ENCODE data around the gene CALU. TPM values are rescaled to one million over a fixed set of nuclear protein-coding genes. Genes with fewer than 3 reads are reported as not detected.

CALU gene
- polyA plus RNA-seq, 1 donor: 92.5 TPM

GRCh38 chr7:128810473-128810872 lies 71.3 kb downstream of the CALU start:
- Histone ChIP-seq H3K9me3 (ENCODE audit: control insufficient read depth, low read depth, low read length) (no peaks in the 10 kb centered on the region), H3K27ac (ENCODE audit: low read length) (no peak overlapping the region), H3K4me3 (ENCODE audit: low read length) (no peak overlapping the region), H3K27me3 (ENCODE audit: control insufficient read depth, insufficient read depth, low read length) (no peaks in the 10 kb centered on the region), H3K4me1 (ENCODE audit: control insufficient read depth, insufficient read depth, low read length) (no peaks in the 10 kb centered on the region), H3K36me3 (ENCODE audit: control insufficient read depth, insufficient read depth, low read length) (peaks cover 3% of the 10 kb centered on the region)
- WGBS (ENCODE audit: insufficient coverage, low lambda C conversion rate): no CpG with 5 or more reads among the region's 2 CpGs
- DNase-seq: no peak

GRCh38 chr7:128810997-128811396 lies 71.8 kb downstream of the CALU start:
- no peak overlapping the region for H3K27ac ChIP-seq (ENCODE audit: low read length)
- no peaks in the 10 kb centered on the region for H3K27me3 ChIP-seq (ENCODE audit: control insufficient read depth, insufficient read depth, low read length)
- no peak overlapping the region for H3K4me3 ChIP-seq (ENCODE audit: low read length)
- no peak for DNase-seq
- WGBS (ENCODE audit: insufficient coverage, low lambda C conversion rate): no CpG with 5 or more reads among the region's 3 CpGs
- H3K9me3 ChIP-seq (ENCODE audit: control insufficient read depth, low read depth, low read length): no peaks in the 10 kb centered on the region
- peaks cover 3% of the 10 kb centered on the region for H3K36me3 ChIP-seq (ENCODE audit: control insufficient read depth, insufficient read depth, low read length)
- H3K4me1 ChIP-seq (ENCODE audit: control insufficient read depth, insufficient read depth, low read length): no peaks in the 10 kb centered on the region

GRCh38 chr7:128811631-128812430 lies 72.7 kb downstream of the CALU start:
- no peaks in the 10 kb centered on the region for H3K36me3 ChIP-seq (ENCODE audit: control insufficient read depth, insufficient read depth, low read length)
- H3K27ac ChIP-seq (ENCODE audit: low read length): no peak overlapping the region
- DNase-seq: no peak
- H3K4me3 ChIP-seq (ENCODE audit: low read length): no peak overlapping the region
- WGBS (ENCODE audit: insufficient coverage, low lambda C conversion rate): no CpG with 5 or more reads among the region's 11 CpGs
- no peaks in the 10 kb centered on the region for H3K4me1 ChIP-seq (ENCODE audit: control insufficient read depth, insufficient read depth, low read length)
- H3K9me3 ChIP-seq (ENCODE audit: control insufficient read depth, low read depth, low read length): no peaks in the 10 kb centered on the region
- no peaks in the 10 kb centered on the region for H3K27me3 ChIP-seq (ENCODE audit: control insufficient read depth, insufficient read depth, low read length)

GRCh38 chr7:128812514-128813168 lies 73.5 kb downstream of the CALU start:
- no peak overlapping the region for H3K27ac ChIP-seq (ENCODE audit: low read length)
- peak in 1 of 2 donors; percentile 67 for DNase-seq
- H3K4me3 ChIP-seq (ENCODE audit: low read length): no peak overlapping the region
- H3K9me3 ChIP-seq (ENCODE audit: control insufficient read depth, low read depth, low read length): no peaks in the 10 kb centered on the region
- WGBS (ENCODE audit: insufficient coverage, low lambda C conversion rate): no CpG with 5 or more reads among the region's 11 CpGs
- H3K36me3 ChIP-seq (ENCODE audit: control insufficient read depth, insufficient read depth, low read length): no peaks in the 10 kb centered on the region
- no peaks in the 10 kb centered on the region for H3K27me3 ChIP-seq (ENCODE audit: control insufficient read depth, insufficient read depth, low read length)
- H3K4me1 ChIP-seq (ENCODE audit: control insufficient read depth, insufficient read depth, low read length): no peaks in the 10 kb centered on the region

GRCh38 chr7:128814499-128814898 lies 75.3 kb downstream of the CALU start:
- no peaks in the 10 kb centered on the region for H3K36me3 ChIP-seq (ENCODE audit: control insufficient read depth, insufficient read depth, low read length)
- 100% methylated on average over 1 of the region's 6 CpGs for WGBS (ENCODE audit: insufficient coverage, low lambda C conversion rate)
- H3K27me3 ChIP-seq (ENCODE audit: control insufficient read depth, insufficient read depth, low read length): no peaks in the 10 kb centered on the region
- no peaks in the 10 kb centered on the region for H3K4me1 ChIP-seq (ENCODE audit: control insufficient read depth, insufficient read depth, low read length)
- H3K4me3 ChIP-seq (ENCODE audit: low read length): no peak overlapping the region
- no peak overlapping the region for H3K27ac ChIP-seq (ENCODE audit: low read length)
- no peak for DNase-seq
- no peaks in the 10 kb centered on the region for H3K9me3 ChIP-seq (ENCODE audit: control insufficient read depth, low read depth, low read length)

- no peak overlapping the region for H3K4me3 ChIP-seq (ENCODE audit: low read length)
- H3K27me3 ChIP-seq (ENCODE audit: control insufficient read depth, insufficient read depth, low read length): no peaks in the 10 kb centered on the region
- H3K4me1 ChIP-seq (ENCODE audit: control insufficient read depth, insufficient read depth, low read length): no peaks in the 10 kb centered on the region
- 90% methylated on average over 3 of the region's 7 CpGs for WGBS (ENCODE audit: insufficient coverage, low lambda C conversion rate)
- H3K27ac ChIP-seq (ENCODE audit: low read length): no peak overlapping the region
- DNase-seq: peak in 1 of 2 donors; percentile 46
- no peaks in the 10 kb centered on the region for H3K9me3 ChIP-seq (ENCODE audit: control insufficient read depth, low read depth, low read length)
- no peaks in the 10 kb centered on the region for H3K36me3 ChIP-seq (ENCODE audit: control insufficient read depth, insufficient read depth, low read length)
These were observed 76.3 kb downstream of the CALU start for GRCh38 chr7:128815289-128815942.

GRCh38 chr7:128818694-128819093 lies 79.5 kb downstream of the CALU start:
- H3K36me3 ChIP-seq (ENCODE audit: control insufficient read depth, insufficient read depth, low read length): no peaks in the 10 kb centered on the region
- H3K9me3 ChIP-seq (ENCODE audit: control insufficient read depth, low read depth, low read length): no peaks in the 10 kb centered on the region
- no peaks in the 10 kb centered on the region for H3K4me1 ChIP-seq (ENCODE audit: control insufficient read depth, insufficient read depth, low read length)
- no peak overlapping the region for H3K4me3 ChIP-seq (ENCODE audit: low read length)
- H3K27me3 ChIP-seq (ENCODE audit: control insufficient read depth, insufficient read depth, low read length): no peaks in the 10 kb centered on the region
- no peak for DNase-seq
- no peak overlapping the region for H3K27ac ChIP-seq (ENCODE audit: low read length)
- no CpG with 5 or more reads among the region's 3 CpGs for WGBS (ENCODE audit: insufficient coverage, low lambda C conversion rate)

Other genes with a start within 250 kb of the CALU start
- 1.6 TPM for gene GARIN1A, start 67.1 kb upstream of the CALU start, polyA plus RNA-seq
- 0.18 TPM for gene OPN1SW, start 36.4 kb downstream of the CALU start, polyA plus RNA-seq
- 11.3 TPM for gene CCDC136, start 52.6 kb downstream of the CALU start, polyA plus RNA-seq
- 53.3 TPM for gene FLNC, start 91.0 kb downstream of the CALU start, polyA plus RNA-seq
- 193 TPM for gene ATP6V1F, start 123.5 kb downstream of the CALU start, polyA plus RNA-seq
- 1.3 TPM for gene KCP, start 171.3 kb downstream of the CALU start, polyA plus RNA-seq
- 5.5 TPM for gene IRF5, start 198.6 kb downstream of the CALU start, polyA plus RNA-seq